Measurements from ENCODE around the gene ESPN.
"Not testable (repeated sequence)": the region's sequence is repeated elsewhere in the genome, so short reads cannot be mapped to it uniquely, and the experiment has no call there.

Gene ESPN

GRCh38 chr1:6477039-6477820, 52.7 kb downstream of the ESPN start:
- DNase-seq (ENCODE audit: low read depth in 2 of 2, low spot score in 1 of 2) = no peak

GRCh38 chr1:6481820-6482219, 57.2 kb downstream of the ESPN start:
- DNase-seq (ENCODE audit: low read depth in 2 of 2, low spot score in 1 of 2) = no peak

GRCh38 chr1:6483017-6483760, 58.6 kb downstream of the ESPN start:
- DNase-seq (ENCODE audit: low read depth in 2 of 2, low spot score in 1 of 2) = no peak

GRCh38 chr1:6483761-6484117, 59.2 kb downstream of the ESPN start:
- no peak for DNase-seq (ENCODE audit: low read depth in 2 of 2, low spot score in 1 of 2)

GRCh38 chr1:6484826-6485167, 60.2 kb downstream of the ESPN start:
- DNase-seq (ENCODE audit: low read depth in 2 of 2, low spot score in 1 of 2) = no peak

- DNase-seq (ENCODE audit: low read depth in 2 of 2, low spot score in 1 of 2) = no peak
These were observed 60.9 kb downstream of the ESPN start for GRCh38 chr1:6485168-6486101.

GRCh38 chr1:6486433-6487011, 61.9 kb downstream of the ESPN start:
- peak; percentile 60 to 76 for DNase-seq (ENCODE audit: low read depth in 2 of 2, low spot score in 1 of 2)

GRCh38 chr1:6487804-6488484, 63.4 kb downstream of the ESPN start:
- no peak for DNase-seq (ENCODE audit: low read depth in 2 of 2, low spot score in 1 of 2)

GRCh38 chr1:6488602-6489382, 64.2 kb downstream of the ESPN start:
- DNase-seq (ENCODE audit: low read depth in 2 of 2, low spot score in 1 of 2) = no peak

GRCh38 chr1:6489383-6489765, 64.8 kb downstream of the ESPN start:
- DNase-seq (ENCODE audit: low read depth in 2 of 2, low spot score in 1 of 2) = no peak

- peak; percentile 40 to 43 for DNase-seq (ENCODE audit: low read depth in 2 of 2, low spot score in 1 of 2)
These were observed 65.2 kb downstream of the ESPN start for GRCh38 chr1:6489799-6490180.

GRCh38 chr1:6490181-6491080, 65.9 kb downstream of the ESPN start:
- peak in 1 of 2 donors; percentile 9 for DNase-seq (ENCODE audit: low read depth in 2 of 2, low spot score in 1 of 2)

- no peak for DNase-seq (ENCODE audit: low read depth in 2 of 2, low spot score in 1 of 2)
These were observed 66.5 kb downstream of the ESPN start for GRCh38 chr1:6491081-6491449.

GRCh38 chr1:6491480-6491962, 66.9 kb downstream of the ESPN start, which contains the start of gene PLEKHG5:
Gene PLEKHG5 (minus strand): TSS chr1:6491667. CDS start chr1:6477571, 14,096 bp downstream.
- no peak for DNase-seq (ENCODE audit: low read depth in 2 of 2, low spot score in 1 of 2)

GRCh38 chr1:6491966-6492365, 67.4 kb downstream of the ESPN start:
- no peak for DNase-seq (ENCODE audit: low read depth in 2 of 2, low spot score in 1 of 2)

- DNase-seq (ENCODE audit: low read depth in 2 of 2, low spot score in 1 of 2) = not testable (repeated sequence)
These were observed 69.3 kb downstream of the ESPN start for GRCh38 chr1:6493834-6494223.

GRCh38 chr1:6494627-6495026, 70.1 kb downstream of the ESPN start:
- DNase-seq (ENCODE audit: low read depth in 2 of 2, low spot score in 1 of 2) = no peak

- DNase-seq (ENCODE audit: low read depth in 2 of 2, low spot score in 1 of 2) = no peak
These were observed 70.5 kb downstream of the ESPN start for GRCh38 chr1:6495041-6495441.

Data from stimulated activated CD8-positive, alpha-beta memory T cell treated with anti-CD3 and anti-CD28 coated beads, Interleukin-4, amount 100 ng/mL, for 1 hour (primary cell).